Activated gamma-delta T cell treated with anti-CD3 and anti-CD28 coated beads, Interleukin-2, amount 50 U/mL, for 16 hours (primary cell): Measurements from ENCODE around the gene SBF2.
"Not testable (repeated sequence)": the region's sequence is repeated elsewhere in the genome, so short reads cannot be mapped to it uniquely, and the experiment has no call there.

Experiments
- DNase-seq: peaks from one replicate; pipeline ENCODE4 v3.0.0-alpha.2; 2020; ENCODE audit warnings: low read depth

SBF2 gene

GRCh38 chr11:10265936-10266335 is 28.1 kb downstream of the SBF2 start:
- no peak for DNase-seq

GRCh38 chr11:10264716-10265115 is 29.3 kb downstream of the SBF2 start:
- DNase-seq = not testable (repeated sequence)

DNA sequence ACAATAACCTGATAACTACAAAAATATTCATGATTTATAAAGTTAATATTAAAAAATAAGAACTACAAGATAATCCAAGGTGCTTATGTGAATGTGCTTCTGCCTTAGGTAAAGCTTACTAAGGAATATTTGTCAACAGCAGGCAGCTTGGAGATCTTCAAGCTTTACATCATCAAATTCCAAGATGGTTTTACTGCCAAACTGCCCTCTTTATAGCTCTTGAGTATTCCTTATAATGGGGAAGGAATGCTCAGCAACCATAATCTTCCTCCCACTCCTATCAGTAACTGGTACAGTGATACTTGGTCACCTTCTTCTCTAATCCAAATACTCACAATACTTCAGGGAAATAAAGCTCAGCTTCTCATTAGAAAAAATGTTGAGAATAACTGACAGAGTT is 30.1 kb downstream of the SBF2 start:
- DNase-seq = no peak

DNA sequence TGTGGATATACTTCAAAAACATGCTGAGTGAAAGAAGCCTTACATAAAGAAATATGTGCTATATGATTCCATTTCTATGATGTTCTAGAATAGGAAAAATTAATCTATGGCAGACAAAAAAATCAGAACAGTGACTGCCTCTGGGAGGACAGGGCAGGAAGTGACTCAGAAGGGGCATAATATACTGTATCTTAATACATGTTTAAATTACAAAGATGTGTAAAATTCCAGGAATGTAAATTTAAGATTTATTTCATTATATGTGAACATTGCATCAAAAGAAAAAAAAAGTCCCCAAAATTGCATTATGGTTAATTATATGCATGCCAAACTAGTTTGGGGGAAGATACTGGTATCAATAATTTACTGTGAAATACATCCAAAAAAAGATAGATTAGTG is 32.2 kb downstream of the SBF2 start:
- no peak for DNase-seq

- DNase-seq = no peak
Observed at GRCh38 chr11:10257478-10257877, 36.5 kb downstream of the SBF2 start.

DNA sequence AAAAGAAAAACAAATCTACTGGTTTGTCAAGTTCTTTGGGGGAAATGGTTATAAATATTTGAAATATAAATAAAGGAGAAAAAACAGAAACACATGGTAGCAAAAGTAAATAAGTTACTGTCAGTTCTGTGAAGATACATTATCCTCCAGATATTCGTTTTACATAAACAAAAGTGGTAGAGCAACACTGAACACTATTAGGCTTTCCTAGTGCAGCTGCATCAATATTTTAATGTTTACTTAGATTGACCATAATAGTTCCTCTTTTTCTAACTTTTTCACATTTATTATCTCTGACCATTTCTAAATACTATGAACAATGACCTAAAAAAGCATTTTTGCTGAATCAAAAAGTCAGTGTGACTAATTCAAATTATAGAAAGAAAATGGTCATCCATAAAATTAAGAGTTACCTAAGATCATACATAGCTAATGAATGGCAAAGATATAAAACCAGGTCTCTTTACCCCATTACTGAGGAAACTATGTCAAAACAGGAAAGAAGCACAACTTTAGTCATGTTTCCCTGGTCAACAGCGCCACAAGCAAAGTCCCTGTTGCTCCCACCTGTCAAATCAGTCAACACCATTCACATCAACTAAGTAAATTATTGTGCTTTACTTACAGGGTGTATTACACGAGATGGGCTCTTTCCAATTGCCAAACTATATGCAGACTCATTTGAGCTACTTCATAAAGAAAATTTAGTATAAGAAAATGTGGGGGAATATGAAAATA is 38.5 kb downstream of the SBF2 start:
- no peak for DNase-seq

DNA sequence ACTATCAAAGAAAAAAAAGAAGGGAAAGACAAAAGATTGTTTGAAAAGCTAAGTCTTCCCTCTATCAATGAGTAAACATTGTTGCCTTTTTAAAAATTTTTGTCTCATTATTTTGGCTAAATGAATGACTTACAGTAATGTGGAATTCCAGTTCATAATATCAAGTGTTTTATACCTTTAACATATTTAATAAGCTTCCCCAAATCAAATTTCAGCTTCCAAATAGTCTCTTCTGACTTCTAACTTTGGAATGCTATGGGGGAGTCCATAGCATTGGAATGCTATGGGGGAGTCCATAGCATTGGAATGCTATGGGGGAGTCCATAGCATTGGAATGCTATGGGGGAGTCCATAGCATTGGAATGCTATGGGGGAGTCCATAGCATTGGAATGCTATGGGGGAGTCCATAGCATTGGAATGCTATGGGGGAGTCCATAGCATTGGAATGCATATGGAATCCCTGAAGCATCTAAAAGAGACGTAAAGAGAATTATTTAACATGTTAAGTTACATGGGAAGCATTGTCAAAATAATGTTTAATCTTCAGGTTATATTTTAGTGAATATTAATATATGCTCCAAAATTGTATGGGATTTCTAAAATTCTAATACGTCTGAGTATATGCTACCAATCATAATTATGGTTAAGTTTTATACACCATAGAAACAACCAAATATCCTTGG is 44.4 kb downstream of the SBF2 start:
- DNase-seq = not testable (repeated sequence)

DNA sequence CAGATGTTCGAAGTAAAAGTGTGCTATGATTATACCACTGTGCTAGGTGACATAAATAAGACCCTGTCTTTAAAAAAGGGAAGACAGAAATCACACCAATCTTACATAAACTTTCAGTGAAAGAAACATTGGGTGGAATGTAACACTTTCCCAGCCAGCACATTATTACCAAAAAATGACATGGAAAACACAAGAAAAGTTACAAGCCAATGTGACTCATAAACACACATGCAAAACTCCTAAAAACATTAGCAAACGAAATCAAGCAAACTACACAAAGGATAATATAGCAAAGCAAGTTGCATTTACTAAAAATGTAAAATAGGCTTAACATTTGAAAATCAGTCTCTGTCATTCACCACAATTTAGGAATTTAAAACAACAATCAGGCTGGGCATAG is 47.0 kb downstream of the SBF2 start:
- no peak for DNase-seq

DNA sequence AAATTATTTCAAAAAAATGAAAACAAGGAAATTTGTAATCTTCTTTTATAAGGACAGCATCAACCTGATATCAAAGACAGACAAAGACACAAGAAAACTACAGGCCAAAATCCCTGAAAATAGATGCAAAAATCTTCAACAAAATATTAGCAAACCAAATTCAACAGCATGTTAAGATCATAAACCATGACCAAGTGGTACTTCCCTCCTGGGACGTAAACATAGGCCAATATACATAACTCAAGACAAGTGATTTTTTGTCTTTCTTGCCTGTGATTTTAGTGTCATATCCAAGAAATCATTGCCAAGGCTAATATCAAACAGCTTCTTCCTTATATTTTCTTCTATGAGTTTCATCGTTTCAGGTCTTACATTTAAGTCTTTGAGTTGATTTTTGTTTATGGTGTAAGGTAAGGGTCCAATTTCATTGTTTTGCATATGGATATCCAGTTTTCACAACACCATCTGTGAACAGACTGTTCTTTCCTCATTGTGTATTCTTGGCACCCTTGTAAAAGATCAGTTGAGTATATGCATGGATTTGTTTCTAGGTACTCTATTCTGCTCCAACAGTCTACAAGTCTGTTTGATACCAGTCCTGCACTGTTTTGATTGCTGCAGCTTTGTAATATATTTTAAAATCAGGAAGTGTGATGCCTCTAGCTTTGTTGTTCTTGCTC is 50.0 kb downstream of the SBF2 start:
- DNase-seq = no peak

- no peak for DNase-seq
Observed at GRCh38 chr11:10236840-10237239, 57.2 kb downstream of the SBF2 start.

DNA sequence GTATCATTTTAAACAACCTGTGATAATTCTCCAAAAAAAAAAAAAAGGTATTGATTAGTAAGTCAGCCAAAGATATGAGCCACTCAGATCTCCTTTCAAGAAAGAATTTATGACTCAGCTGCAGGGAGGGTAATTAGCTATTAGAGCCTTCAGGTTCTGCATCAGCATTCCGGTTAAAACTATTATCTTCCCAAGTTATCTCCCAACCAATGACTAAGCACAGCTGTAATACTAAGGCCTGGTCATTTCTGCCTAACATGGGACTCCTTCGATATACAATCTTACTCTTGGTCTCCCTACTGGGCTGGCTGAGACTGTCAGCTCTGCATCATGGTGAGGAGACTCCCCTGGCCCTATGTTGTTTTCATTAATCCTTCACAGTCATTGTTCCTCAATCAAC is 60.4 kb downstream of the SBF2 start:
- DNase-seq = no peak

GRCh38 chr11:10232756-10233155 is 61.3 kb downstream of the SBF2 start:
- DNase-seq = no peak

- DNase-seq = not testable (repeated sequence)
Observed at GRCh38 chr11:10231803-10232202, 62.2 kb downstream of the SBF2 start.

- DNase-seq = no peak
Observed at GRCh38 chr11:10225553-10225952, 68.5 kb downstream of the SBF2 start.

DNA sequence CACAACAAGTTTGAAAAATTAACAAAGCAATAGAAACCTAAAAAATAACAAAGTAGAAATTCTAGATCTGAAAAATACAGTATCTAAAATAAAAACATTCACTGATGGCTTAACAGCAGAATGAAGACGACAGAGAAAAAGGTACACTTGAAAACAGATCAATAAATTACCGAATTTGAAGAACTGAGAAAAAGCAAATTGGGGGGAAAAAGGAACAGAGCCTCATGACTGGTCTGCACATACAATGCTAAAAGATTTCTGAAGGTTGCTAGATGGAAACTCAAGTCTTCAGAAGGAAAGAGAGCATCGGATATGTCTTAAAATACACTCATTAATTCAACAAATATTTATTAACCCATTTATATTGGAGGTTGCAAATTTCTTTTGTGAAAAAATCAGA is 71.6 kb downstream of the SBF2 start:
- DNase-seq = no peak

GRCh38 chr11:10221342-10221741 is 72.7 kb downstream of the SBF2 start:
- no peak for DNase-seq

- no peak for DNase-seq
Observed at GRCh38 chr11:10211470-10211869, 82.5 kb downstream of the SBF2 start.

- no peak for DNase-seq
Observed at GRCh38 chr11:10209326-10209725, 84.7 kb downstream of the SBF2 start.

DNA sequence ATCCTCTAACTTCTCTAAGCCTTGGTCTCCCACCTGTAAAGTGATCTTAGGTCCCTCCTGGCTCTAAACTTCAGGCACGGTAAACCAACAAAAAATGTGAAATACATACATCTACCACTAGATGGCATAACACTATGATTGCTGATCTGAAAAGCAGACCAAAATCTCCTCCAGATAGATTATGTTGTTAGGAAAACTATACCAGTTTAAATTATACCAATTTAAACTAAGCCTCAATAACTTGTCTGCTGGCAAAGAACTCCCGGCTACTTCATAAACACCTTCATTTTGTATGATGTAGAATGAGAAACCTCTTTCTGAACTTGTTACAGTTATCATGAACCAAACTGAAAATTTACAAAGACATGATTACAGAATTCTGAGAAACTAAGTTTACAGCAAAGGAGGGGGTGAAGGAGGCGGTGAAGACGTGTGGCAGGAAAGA is 85.9 kb downstream of the SBF2 start:
- DNase-seq = no peak

DNA sequence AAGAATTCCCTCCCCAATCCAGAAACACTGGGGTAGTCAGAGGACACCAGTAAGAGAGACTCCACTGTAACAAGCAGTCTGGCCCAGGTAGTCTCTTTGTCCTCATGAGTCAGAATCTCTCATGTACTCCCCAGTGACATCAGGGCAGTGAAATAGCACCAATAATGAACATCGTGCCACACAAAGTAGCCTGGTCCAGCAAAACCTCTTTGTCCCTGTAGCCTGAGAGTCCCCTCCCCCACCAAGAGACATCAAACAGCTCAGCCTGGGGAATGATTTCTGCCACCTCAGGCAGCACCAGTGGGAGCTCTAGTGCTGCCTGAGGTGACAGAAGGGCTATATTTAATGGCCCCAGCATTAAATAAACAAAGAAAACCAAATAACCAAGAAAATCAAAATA is 88.1 kb downstream of the SBF2 start:
- DNase-seq = no peak

GRCh38 chr11:10204021-10204420 is 90.0 kb downstream of the SBF2 start:
- DNase-seq = no peak

DNA sequence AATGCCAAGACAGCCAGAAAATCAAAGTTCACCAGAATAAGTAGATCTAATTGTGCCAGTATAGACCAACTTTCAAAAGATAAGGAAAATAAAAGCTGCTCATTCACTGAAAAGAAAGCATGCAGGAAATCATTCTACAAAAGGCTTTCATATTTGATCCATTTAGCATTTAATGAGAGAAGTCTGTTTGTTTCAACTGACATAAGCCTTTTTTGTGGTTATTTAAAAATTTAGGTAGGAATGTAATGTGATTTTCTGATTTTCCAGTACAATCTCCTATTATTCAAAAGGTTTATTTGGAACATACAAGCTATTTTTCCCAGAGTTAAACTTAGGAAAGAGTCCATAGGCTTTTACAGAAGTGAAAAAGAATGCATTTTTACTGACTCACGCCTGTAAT is 92.7 kb downstream of the SBF2 start:
- DNase-seq = no peak

DNA sequence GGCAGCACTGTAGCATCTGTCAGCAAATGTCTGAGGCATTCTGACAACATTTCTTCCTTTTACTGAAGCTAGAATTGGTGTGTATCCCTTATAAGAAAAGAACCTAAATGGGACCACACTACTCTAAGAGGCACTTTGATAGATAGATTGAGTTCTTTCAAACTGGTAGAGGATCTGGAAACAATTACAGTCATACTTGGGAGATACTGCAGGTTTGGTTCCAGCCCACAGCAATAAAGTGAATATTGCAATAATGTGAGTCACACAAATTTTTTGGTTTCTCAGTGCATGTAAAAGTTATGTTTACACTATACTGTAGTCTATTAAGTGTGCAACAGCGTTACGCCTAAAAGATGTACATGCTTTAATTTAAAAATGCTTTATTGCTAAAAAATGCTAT is 96.9 kb downstream of the SBF2 start:
- DNase-seq = no peak
